Effector CD4-positive, alpha-beta T cell (primary cell): Measurements from ENCODE around the gene LAMB1.

ENCODE experiments used
- DNase-seq: peaks from one replicate; pipeline ENCODE4 v3.0.0-alpha.2; 2020

LAMB1 gene

DNA sequence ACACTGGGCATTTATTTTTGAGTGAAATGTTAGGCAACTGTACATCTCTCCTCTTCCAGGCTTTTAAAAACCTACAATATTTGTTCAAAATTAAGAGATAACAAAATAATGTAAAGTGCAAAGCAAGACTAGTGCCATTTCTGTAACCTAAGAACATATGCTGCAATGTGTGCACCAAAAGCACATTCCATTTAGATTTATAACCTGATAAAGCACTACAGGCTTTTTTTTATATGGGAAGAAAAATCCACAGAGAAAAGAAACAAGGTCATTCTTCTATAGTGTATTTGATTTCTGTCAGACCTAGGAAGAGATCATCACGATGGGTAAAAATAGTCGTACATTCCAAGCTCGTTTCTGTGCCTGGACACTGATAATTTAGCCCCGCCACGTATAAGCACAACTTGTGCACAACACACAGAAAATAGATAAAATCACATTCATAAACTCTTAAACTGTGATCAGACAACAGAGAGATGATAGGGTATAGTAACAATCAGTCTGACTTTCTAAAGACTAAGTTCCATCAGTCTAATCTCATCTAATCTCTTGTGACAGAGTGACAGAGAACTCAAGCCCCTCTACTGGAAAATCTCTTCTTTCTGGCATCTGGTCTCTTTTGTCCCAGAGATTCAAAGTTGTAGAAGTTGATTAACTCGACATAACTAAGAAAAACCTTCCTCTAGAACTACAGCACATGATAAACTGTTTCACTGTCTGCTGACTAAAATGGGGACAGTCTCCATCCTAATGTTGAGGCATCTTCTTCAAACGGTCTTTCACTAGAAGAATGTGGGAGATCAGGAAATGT, 6.7 kb downstream of the LAMB1 start:
- DNase-seq: no peak

DNA sequence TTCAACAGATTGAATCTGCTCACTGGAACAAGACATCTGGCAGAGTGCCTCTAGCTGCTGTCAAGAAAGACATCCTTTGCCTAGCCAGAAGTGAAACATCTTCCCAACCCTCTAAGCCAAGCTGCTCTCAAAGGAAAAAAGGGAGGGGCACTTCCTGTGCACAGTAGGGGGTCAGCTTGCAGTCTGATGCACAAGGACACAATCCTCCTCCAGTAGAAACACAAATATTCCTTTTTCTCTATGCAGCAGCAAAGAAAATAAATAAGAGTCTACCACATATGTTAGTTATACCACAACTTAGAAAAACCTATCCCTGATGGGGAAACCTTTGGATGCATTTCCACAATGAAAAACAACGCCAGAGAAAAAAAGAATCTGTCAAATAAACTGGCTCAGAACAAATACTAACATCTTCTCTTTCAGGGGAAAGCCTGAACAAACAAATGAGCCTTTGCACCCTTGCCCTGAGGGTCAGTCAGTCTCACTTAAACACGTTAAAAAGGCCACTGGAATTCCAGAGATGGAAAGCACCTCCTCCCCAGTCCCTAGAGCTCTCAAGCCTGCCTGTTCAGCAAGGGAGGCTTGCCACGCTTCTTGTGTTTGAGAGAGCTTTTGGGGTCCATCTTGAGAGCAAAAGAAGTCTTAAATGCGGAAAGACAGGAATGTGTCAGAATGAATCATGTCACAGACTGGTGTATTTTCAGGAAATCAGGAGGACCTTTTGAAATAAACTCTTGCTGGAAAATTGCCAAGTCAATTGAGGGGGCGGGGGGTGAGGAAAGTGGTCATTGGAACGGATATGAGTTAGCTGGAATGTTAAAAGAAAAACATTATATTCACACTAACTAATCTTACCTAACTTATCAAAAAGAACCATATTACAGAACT, 7.5 kb downstream of the LAMB1 start:
- DNase-seq: no peak

DNA sequence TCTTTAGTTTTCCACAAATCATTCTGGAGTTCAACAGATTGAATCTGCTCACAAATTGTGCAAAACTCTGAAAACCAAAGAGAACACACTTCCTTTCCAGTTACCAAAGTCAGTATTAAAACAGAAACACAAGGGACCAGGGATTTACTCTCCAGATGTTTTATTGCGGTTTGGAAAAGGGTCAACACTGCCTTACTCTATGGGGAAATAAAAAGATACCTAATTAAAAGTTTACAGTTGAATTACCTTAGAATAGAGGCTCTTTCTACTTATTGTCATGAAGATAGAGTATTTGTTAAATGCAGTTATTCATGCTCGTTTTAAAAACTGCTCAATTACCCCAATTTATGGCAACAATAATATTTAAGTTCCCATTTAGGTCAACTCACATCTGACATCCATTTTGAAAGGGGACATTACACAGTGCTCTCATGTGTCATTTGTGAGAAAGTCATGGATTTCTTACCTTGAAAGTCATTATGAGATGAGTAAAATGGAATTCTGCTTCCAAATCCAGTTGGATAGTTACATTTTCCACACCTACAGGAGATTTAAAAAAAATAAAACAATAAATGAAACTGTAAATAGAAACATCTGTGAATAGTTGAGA, 8.4 kb downstream of the LAMB1 start:
- no peak for DNase-seq

DNA sequence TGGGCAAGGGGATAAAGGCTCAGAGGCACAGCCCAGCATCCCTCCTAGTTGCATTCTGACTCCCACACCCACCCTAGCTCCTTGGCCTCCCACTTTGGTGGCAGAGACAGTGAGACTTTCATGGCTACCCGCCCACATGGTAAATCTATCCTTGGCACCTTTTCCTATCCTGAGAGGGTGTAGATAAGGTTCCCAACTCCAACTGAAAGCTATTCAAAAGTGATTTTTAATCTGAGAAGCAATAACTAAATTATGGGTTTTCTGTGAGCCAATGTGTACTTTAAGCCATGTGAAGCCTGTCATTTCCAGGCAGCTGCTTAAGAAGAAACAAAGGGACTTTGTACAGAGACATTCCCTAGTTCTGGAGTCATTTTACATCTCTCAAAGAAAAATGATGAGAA, 9.1 kb downstream of the LAMB1 start:
- no peak for DNase-seq

DNA sequence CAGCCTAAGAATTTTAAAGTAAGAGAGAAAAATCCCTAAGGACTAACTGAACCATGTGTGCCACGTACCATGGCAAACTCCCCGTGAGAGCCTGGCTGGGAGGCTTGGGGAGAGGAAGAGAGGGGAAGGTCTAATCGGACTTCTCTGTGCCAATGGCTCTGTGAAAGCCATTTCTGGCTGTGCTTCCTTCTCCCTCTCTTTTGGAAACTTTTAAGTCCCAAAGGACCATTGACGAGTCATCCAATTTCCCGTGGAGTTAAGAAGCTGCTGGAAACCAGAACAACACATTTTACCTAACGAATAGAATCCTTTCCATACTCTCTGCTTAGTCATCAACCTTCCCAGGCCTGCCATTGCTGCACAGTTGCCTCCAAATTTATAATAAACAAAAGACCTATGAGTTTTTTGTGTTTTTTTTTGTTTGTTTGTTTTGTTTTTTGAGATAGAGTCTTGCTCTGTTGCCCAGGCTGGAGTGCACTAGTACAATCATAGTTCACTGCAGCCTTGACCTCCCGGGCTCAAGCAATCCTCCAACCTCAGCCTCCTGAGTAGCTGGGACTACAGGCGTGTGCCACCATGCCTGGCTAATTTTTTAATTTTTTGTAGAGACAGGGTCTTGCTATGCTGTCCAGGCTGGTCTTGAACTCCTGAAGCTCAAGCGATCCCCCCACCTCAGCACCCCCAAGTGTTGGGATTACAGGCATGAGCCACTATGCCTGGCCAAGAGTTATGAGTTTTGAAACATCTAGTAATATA, 13.2 kb downstream of the LAMB1 start:
- DNase-seq: no peak

DNA sequence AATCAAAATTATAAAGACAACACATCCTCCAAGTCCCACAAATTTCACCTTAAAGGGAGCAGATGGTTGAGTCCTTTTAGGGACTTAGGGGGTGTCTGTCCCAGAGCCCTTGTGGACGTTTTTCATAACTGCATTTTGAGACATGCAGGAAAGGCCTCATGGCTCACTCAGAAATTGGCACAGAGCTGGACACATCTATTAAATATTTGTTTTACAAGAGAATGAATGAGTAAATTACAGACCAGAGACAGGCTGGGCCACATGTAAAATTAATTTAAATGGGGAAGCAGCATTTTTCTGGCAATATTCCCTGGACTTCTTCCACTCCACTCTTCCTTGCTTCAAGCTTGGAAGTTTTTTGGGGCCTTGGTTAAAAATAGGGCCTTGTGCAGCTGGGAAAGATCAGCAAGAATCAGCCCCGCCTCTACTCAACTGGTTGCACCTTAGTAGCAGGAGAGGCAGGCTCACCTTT, 20.0 kb downstream of the LAMB1 start:
- no peak for DNase-seq

DNA sequence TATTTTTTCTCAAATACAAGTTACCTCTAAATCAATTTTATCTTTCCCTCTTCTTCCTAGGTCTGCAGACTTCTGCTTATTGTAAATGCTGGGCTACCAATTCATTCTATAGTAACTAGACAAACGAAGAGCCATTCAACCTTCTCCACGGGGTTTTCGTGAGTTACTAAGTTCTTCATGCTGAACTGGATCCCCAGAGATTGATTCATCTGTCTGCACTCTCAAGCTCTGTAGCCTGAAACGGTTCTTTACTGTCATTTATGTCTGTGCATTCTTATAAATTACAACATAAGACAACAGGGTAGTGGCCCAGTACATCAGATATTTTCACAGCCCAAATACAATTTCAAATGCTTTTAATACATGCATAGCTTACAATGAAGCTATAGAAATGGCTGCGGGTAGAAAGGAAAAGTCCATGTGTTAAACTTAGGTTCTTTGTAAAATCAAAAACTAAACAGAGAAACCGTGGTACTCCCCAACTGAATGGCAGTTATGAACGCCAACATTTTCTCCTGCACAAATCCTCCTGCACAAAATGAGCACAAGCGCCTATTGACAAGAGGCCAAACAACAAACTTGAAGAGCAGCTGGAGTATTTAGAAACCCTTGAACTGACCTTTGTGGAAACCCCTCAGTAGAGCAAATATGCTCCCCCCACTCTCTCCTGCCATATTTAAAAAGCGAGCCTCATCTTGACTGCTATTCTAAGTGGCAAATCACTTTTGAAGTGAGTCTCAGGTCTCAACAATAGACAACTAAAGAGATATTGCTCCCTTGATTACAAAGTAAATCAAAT, 20.7 kb downstream of the LAMB1 start:
- DNase-seq: no peak

DNA sequence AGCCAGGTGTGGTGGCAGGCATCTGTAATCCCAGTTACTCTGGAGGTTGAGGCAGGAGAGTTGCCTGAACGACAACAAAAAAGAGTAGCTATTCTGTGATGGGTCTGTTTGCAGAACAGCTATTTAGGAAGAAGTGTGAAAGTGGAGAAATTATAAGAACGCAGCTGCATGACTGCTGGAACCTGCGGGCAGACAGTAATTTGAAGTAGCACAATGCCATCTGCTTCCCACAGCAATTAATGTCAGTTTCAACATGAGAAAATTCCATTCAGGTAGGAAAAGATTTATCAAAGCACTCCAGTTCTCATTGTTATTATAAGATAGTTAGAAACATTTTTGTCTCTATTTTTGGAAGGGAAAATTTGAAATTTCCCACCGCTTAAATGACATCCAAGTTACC, 21.5 kb downstream of the LAMB1 start:
- no peak for DNase-seq

DNA sequence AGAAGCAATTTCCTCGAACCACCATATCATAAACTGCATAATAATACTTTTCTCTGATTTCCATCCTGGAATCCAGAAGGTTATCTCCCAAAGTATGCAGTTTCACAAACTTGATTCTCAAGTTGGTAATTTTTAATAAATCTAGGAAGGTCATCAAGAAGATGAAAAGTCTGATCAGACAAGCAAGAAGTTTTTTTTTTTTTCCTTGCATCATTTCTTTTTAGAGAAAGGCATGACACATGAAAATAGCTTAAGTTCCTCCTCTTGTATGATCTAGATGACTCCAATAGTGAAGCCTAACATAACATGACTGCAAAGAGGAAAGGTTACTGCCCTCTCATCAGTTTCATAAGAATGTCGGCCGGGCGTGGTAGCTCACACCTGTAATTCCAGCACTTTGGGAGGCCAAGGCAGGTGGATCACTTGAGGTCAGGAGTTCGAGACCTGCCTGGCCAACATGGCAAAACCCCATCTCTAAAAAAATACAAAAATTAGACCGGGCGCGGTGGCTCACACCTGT, 22.2 kb downstream of the LAMB1 start:
- no peak for DNase-seq

DNA sequence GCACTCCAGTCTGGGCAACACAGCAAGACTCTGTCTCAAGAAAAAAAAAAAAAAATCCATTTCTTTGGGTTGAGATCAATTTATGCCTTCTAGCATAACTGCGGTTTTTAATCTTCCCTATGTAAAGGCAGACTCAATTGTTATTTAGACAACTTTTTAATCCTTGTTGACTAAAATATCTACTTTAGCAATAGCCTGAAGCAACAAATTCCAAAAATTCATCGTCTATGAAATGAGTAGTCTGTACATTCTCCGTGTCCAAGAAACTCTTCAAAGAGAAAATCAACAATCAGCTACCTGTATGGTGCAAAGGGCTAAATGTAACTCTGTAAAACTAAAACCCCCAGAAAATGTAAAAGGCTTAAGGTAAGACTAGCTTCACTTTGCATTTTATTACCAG, 22.8 kb downstream of the LAMB1 start:
- no peak for DNase-seq

DNA sequence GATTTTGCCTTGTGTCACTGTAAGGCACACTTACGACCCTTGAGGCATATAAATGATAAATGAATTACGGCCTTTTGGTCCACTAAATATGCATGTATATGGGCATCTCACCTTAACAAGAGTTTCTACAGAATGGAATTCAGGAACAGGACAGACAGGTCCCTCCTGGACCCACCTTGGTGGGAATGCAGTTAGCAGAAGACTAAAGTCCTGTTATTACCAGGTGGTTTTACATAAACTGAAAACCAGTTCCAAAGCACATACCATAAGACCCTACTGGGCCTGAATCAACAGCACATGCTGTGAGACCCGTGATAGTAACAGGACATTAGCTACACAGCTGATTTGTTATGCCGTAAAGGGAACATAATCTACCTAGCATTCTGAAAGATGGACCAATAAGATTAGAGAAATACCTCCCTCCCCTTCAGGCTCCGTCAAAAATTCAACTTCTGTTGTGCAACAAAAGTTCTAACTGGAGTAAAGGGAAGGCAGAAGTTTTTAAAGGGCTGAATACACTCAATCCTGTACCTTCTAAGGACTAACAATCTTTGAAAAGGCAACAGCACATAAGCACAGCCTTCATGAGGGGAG, 24.0 kb downstream of the LAMB1 start:
- no peak for DNase-seq

DNA sequence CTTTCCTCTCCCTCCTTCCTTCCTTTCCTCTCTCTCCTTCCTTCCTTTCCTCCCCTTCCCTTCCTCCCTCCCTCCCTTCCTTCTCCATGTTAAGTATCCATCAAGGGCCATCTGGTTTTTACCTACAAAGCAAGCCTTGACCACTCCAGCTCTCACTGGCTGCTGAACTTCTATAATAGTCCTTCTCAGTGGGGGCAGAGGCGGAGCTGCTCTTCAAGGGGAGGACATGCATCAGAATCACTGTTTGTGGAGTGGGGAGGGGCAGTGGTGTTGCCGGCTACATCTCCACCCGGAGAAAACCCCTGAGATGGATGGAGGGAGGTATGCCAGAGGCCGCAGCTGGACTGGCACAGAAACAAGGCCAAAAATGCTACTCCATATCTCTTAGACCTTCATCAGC, 25.9 kb downstream of the LAMB1 start:
- no peak for DNase-seq

DNA sequence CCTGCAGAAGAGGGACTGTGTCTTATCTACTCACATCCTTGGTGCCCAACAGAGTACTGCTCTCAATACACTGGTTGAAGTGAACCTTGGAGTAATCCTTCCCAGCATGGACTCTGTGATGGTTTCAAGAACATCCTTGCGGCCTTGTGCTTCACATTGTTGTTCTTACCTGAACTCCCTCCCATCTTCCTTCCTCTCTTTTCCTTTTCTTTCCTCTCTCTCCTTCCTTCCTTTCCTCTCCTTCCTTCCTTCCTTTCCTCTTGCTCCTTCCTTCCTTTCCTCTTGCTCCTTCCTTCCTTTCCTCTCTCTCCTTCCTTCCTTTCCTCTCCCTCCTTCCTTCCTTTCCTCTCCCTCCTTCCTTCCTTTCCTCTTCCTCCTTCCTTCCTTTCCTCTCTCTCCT, 26.3 kb downstream of the LAMB1 start:
- no peak for DNase-seq

DNA sequence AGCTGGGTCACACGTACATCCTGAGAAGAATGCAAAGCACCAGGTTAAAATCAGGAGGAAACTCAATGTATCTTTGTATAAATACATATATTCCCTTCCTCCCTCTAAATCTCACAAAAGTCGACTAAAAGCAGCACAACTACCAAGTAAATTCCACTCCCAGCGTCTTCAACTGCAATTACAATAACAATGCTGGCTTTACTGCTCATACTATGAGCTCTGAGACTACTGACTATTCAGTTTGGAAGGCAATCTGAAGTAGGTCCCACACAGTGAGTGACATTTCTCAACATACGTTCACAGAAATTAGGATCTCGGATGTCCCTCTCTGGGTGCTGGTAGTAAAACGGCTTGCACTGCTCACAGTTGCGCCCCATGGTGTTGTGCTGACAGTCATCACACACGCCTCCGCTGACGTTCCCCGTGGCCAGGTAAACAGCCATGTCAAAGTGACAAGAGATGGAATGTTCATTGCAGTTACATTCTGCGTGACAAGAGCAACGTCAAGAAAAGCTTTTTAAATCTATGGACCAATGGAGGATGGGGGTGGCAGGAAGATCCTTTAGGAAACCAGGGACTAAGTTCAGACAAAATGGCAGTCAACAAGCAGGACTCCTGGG, 27.5 kb downstream of the LAMB1 start:
- DNase-seq: no peak

DNA sequence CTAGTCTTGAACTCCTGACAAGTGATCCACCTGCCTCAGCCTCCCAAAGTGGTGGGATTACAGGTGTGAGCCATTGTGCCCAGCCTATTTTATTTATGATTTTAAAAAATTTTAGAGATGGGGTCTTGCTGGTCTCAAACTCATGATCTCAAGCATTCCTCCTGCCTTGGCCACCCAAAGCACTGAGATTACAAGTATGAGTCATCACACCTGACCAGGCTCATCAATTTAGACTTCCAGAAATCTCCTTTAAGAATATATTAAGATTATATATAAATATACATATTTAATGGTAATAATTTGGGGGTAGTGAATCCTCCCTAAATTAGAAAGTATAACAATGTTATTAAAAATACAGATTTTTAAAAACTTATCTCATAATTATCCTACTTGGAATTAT, 29.1 kb downstream of the LAMB1 start:
- DNase-seq: no peak

DNA sequence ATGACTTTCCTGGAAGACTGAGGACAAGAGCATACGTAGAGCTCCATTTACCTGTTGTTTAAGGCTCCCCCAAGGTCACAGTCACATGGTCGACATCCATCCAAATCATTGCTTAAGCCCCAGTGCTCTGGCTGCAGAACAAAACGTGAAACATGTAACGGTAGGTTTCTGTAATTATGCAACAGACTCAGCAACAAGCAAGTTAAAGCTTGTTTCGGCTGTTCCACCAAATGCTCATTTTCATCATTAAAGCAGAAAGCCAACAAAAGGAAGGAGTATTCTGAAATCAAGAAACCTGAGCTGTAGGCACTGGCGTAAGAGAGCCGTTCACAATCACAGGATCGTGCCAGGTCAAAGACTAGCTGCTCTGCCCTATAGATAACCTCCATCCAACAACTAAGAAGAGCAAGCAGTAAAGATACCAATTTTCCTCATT, 30.0 kb downstream of the LAMB1 start:
- DNase-seq: no peak

DNA sequence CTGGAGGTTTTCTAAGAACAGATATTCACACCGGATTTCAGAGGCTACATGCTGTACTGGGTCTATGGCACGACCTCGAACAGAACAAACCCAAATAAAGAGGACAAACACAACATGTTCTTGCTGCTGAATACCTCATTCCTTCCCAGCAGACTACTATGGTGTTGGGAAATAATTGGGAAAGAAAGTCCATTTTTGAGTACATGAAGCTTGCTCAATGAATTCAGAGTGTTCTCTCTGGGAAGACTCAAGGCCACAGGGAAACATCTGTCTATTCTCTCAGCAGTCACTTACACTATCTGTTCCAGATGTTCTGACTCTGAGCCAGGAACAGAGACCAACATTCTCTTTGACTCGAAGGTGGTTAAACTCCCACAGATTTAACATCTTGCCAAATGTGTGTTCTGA, 30.9 kb downstream of the LAMB1 start:
- no peak for DNase-seq

DNA sequence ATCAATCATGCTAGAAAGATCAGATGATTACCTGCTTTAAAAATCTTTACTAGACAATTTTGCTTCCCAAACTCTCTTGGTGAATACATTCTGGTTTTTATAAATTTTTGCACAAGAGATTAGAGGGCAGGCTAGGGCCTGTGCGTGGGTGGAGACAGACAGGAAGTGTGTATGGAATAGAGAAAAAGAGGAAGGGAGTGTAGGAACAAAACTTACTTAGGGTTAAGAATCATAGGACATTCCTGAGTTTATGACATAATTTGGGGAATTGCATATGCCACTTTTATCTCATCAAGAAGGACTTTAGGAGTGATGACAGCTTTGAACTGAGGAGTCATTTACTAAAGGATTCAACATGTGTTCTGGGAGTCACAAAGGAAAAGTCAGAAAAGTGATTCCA, 31.3 kb downstream of the LAMB1 start:
- no peak for DNase-seq

DNA sequence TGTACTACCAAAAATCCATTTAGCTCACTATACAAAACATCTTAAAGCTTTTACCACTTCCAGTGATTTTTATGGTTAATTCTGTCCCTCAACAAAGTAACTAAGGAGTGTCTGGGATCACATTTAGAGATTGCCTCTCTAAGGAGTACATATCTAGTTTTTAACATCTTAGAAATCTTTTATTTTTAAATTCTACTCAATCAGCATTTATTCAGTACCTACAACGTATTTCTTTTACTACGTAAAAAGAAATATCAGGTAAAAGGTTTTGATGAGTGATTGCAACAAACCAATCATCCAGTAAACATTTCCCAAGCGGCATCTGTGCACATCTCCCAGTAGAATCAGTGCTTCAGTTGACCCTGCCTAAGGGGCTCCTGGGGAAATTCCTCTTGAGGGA, 31.9 kb downstream of the LAMB1 start:
- DNase-seq: no peak

DNA sequence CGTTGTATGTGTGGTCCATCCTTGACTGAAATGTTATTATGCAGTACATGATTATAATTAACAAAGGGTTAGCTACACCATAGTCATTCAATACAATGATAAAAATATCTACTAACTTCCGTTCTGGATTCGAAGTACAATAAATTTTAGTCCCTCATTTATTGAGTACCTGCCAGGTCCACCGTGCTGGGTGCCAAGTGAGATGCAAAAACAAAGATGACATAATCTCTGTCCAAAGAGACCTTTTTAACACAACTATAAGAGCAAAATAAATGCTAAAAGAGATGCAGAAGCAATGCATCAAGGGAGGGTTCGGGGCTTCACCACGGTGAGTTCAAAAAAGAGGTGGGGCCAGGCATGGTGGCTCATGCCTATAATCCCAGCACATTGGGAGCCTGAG, 33.1 kb downstream of the LAMB1 start:
- DNase-seq: no peak

DNA sequence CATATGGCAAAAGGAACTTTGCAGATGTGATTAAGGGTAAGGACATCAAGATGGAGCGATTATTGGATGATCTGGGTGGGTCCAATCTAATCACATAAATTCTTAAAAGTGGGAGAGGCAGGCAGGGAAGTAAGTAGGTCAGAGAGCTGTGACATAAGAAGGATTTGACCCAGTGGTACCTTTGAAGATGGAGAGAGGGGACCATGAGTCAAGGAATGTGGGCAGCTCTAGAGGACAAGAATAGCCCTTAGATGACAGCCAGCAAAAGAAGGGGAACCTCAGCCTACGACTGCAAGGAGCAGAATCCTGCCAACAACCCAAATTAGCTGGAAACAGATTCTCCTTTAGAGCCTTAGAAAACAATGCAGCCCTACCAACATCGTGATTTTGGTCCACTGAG, 34.5 kb downstream of the LAMB1 start:
- no peak for DNase-seq
